OCI-LY3 (cell line): ENCODE results near the gene LRRN2.

ENCODE experiments used
- H2AFZ ChIP-seq: fragments of 200-600, 300-600 bp; shearing (Covaris generic); 2 replicates; pipeline ENCODE4 v1.6.0; 2014; ENCODE audit warnings: antibody characterized with exemption, low read depth, low read length
- H3K27ac ChIP-seq: fragments of 200-600, 300-600 bp; sonication (generic); 2 replicates; pipeline ENCODE4 v1.5.1; 2014; ENCODE audit warnings: mild to moderate bottlenecking, low read length, moderate library complexity, mixed read lengths
- H3K27me3 ChIP-seq: fragments of 200-600, 300-600 bp; sonication (generic); 2 replicates; pipeline ENCODE4 v1.6.1; 2014; ENCODE audit warnings: low read depth, low read length, mixed read lengths
- H3K36me3 ChIP-seq: fragments of 200-600, 300-600 bp; sonication (generic); replicated peaks from 2 replicates; pipeline ENCODE3; 2014; ENCODE audit warnings: low read depth, low read length, mixed read lengths
- H3K4me1 ChIP-seq: fragments of 300-600, 200-600 bp; sonication (generic); 2 replicates; pipeline ENCODE4 v1.6.1; 2014; ENCODE audit warnings: low read length, mixed read lengths
- H3K4me2 ChIP-seq: fragments of 200-600, 300-600 bp; sonication (generic); 2 replicates; pipeline ENCODE4 v1.6.1; 2014; ENCODE audit warnings: low read length, mixed read lengths
- H3K4me3 ChIP-seq: fragments of 300-600, 200-600 bp; sonication (generic); 2 replicates; pipeline ENCODE4 v1.5.1; 2014; ENCODE audit warnings: antibody characterized with exemption, mild to moderate bottlenecking, low read length, moderate library complexity
- H3K79me2 ChIP-seq: fragments of 300-600, 200-600 bp; shearing (Covaris generic); 2 replicates; pipeline ENCODE4 v1.6.1; 2014; ENCODE audit warnings: mild to moderate bottlenecking, low read length, mixed read lengths
- H3K9ac ChIP-seq: fragments of 300-600, 200-600 bp; shearing (Covaris generic); 2 replicates; pipeline ENCODE4 v1.6.0; 2014; ENCODE audit warnings: mild to moderate bottlenecking, low read length, moderate library complexity
- H3K9me3 ChIP-seq: fragments of 200-600, 300-600 bp; shearing (Covaris generic); 2 replicates; pipeline ENCODE4 v1.6.1; 2014; ENCODE audit warnings: low read length, mixed read lengths; ENCODE audit not compliant: insufficient read depth
- H4K20me1 ChIP-seq: fragments of 200-600, 300-600 bp; sonication (generic); 2 replicates; pipeline ENCODE4 v1.6.1; 2016; ENCODE audit warnings: low read length, mixed read lengths; ENCODE audit not compliant: insufficient read depth
- CTCF ChIP-seq: fragments of 200-600, 300-600 bp; sonication (generic); IDR thresholded peaks from 2 replicates; pipeline ENCODE4 v1.5.1; 2014; ENCODE audit warnings: antibody characterized with exemption, low read length, low read depth
- EZH2phosphoT487 ChIP-seq: fragments of 200-600 bp; shearing (Covaris generic); IDR thresholded peaks from 2 replicates; pipeline ENCODE4 v1.6.1; 2018; ENCODE audit warnings: antibody characterized with exemption, mixed run types, low read depth

The LRRN2 gene

GRCh38 chr1:204663644-204664383 is 21.7 kb downstream of the LRRN2 start:
- Histone ChIP-seq H3K9ac (no peak overlapping the region), H3K9me3 (no peaks in the 10 kb centered on the region), H2AFZ (no peak overlapping the region), H3K4me3 (no peak overlapping the region), H4K20me1 (no peaks in the 10 kb centered on the region), H3K27me3 (peaks cover 61% of the 10 kb centered on the region), H3K79me2 (no peaks in the 10 kb centered on the region), H3K36me3 (no peaks in the 10 kb centered on the region), H3K4me2 (no peak overlapping the region), H3K4me1 (no peaks in the 10 kb centered on the region), H3K27ac (no peak overlapping the region)
- TF ChIP-seq EZH2phosphoT487 = no peak
- TF ChIP-seq CTCF = no peak

DNA sequence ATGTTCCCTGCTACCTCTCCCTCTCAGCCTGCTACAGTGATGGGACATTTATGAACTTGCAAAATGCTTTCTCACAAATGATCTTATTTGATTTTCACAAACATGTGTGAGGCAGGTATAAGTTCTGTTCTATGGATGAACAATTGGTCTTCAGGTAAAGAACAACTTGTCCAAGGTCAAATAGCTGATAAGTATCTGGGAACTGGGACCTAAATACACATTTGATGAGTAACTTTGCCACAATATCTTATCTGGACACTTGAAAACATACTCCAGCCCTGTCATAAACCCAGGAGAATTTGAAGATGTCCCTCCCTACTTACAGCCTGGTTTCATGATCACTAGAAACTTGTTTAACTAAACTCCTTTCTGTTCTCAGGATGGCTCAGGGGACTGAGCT is 23.0 kb downstream of the LRRN2 start:
- H3K4me1 ChIP-seq = no peaks in the 10 kb centered on the region
- no peaks in the 10 kb centered on the region for H3K36me3 ChIP-seq
- H3K27me3 ChIP-seq = peaks cover 54% of the 10 kb centered on the region
- H4K20me1 ChIP-seq = no peaks in the 10 kb centered on the region
- TF ChIP-seq EZH2phosphoT487 = no peak
- TF ChIP-seq CTCF = no peak
- H2AFZ ChIP-seq = no peak overlapping the region
- no peak overlapping the region for H3K4me2 ChIP-seq
- H3K79me2 ChIP-seq = no peaks in the 10 kb centered on the region
- no peak overlapping the region for H3K27ac ChIP-seq
- no peaks in the 10 kb centered on the region for H3K9me3 ChIP-seq
- H3K9ac ChIP-seq = no peak overlapping the region
- no peak overlapping the region for H3K4me3 ChIP-seq

GRCh38 chr1:204660509-204660908 is 25.0 kb downstream of the LRRN2 start:
- Histone ChIP-seq H3K9ac (no peak overlapping the region), H3K4me1 (no peaks in the 10 kb centered on the region), H3K4me3 (no peak overlapping the region), H3K27me3 (peaks cover 43% of the 10 kb centered on the region), H3K4me2 (no peak overlapping the region), H3K36me3 (no peaks in the 10 kb centered on the region), H4K20me1 (no peaks in the 10 kb centered on the region), H3K27ac (no peak overlapping the region), H3K9me3 (no peaks in the 10 kb centered on the region), H3K79me2 (no peaks in the 10 kb centered on the region), H2AFZ (no peak overlapping the region)
- TF ChIP-seq EZH2phosphoT487 = no peak
- TF ChIP-seq CTCF = no peak

DNA sequence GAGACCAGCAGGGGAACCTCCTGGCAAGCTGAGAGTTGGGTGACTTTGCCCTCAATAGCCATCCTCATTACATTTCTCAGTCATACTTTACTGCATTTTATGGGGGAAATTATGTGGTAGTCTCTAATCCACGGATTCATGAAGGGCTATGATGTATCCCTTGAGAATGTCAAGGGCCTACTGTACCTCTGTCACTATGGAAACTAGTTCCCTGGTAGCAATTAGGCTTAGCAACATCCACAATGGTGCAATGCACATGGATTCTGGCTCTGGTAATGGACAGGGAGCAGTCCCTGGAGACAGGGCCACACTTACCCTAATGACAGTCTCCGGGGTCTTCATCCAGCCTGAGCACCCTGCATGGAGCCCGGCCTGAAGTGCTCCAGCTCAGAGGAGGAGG is 26.5 kb downstream of the LRRN2 start:
- Histone ChIP-seq H3K9me3 (no peaks in the 10 kb centered on the region), H2AFZ (no peak overlapping the region), H3K4me1 (no peaks in the 10 kb centered on the region), H3K4me2 (no peak overlapping the region), H3K79me2 (no peaks in the 10 kb centered on the region), H3K27ac (no peak overlapping the region), H3K36me3 (no peaks in the 10 kb centered on the region), H4K20me1 (no peaks in the 10 kb centered on the region), H3K4me3 (no peak overlapping the region), H3K9ac (no peak overlapping the region), H3K27me3 (peaks cover 33% of the 10 kb centered on the region)
- TF ChIP-seq CTCF (no peak), EZH2phosphoT487 (no peak)
